Measurements from ENCODE around the gene IBTK. TPM values are rescaled to one million over a fixed set of nuclear protein-coding genes. Genes with fewer than 3 reads are reported as not detected.

IBTK gene
- total and polyA plus RNA-seq, 2 of the 4 experiments (the other 2 are of a cell fraction), result 9.7 to 45.0 TPM

- in situ Hi-C loops (cut with MboI; ENCODE audit: low sequenced_read_pairs), result loop anchor here (25.0 kb wide), 1 partner anchor 1241 kb away; the partner anchor contains the start of gene PRSS35
- H4K91ac ChIP-seq (ENCODE audit: insufficient read depth, low read depth, low read length), result no peak overlapping the region
- H4K20me1 ChIP-seq (ENCODE audit: insufficient read depth, low read length), result no peaks in the 10 kb centered on the region
Observed at GRCh38 chr6:82270881-82271635, 23.5 kb upstream of the IBTK start.

More at GRCh38 chr6:82270881-82271635, 23.5 kb upstream of the IBTK start:
- Histone ChIP-seq H3K23ac (ENCODE audit: low read depth, low read length) (no peak overlapping the region), H3K9ac (ENCODE audit: low read depth, low read length) (no peak overlapping the region), H2BK20ac (ENCODE audit: low read depth, low read length) (no peak overlapping the region), H3K18ac (ENCODE audit: low read depth, low read length) (no peak overlapping the region), H3K4me2 (ENCODE audit: low read depth, low read length) (no peak overlapping the region), H4K8ac (ENCODE audit: low read depth in 2 of 2, low read length in 2 of 2) (no peak overlapping the region), H3K4me1 (ENCODE audit: control insufficient read depth, insufficient read depth, low read length) (no peaks in the 10 kb centered on the region), H2BK120ac (ENCODE audit: low read depth, low read length) (no peak overlapping the region), H2AK9ac (replicated peaks; ENCODE audit: low read depth, low read length, poor library complexity) (no peak overlapping the region), H2BK15ac (ENCODE audit: low read depth, low read length) (no peak overlapping the region), H3K27me3 (ENCODE audit: control insufficient read depth, insufficient read depth, low read length) (peaks cover 5% of the 10 kb centered on the region; the same call in 1 of the 2 replicates), H3K79me1 (ENCODE audit: low read depth in 1 of 2, low read length in 2 of 2) (no peaks in the 10 kb centered on the region), H3K9me1 (ENCODE audit: insufficient read depth, low read length) (no peaks in the 10 kb centered on the region), H2AK5ac (ENCODE audit: low read depth, low read length) (no peak overlapping the region), H2BK5ac (ENCODE audit: low read depth, low read length, poor library complexity, severe bottlenecking) (no peak overlapping the region), H2AFZ (replicated peaks; ENCODE audit: low read length, poor library complexity) (no peak overlapping the region), H3K4ac (ENCODE audit: low read depth, low read length) (no peak overlapping the region), H3K36me3 (ENCODE audit: control insufficient read depth, insufficient read depth, low read length) (no peaks in the 10 kb centered on the region), H3K14ac (replicated peaks; ENCODE audit: low read depth, low read length) (no peak overlapping the region), H3K9me3 (ENCODE audit: control insufficient read depth, insufficient read depth, low read length) (no peaks in the 10 kb centered on the region), H3K27ac (ENCODE audit: insufficient read depth, low read length) (no peak overlapping the region), H4K5ac (ENCODE audit: low read depth, low read length) (no peak overlapping the region), H3K4me3 (ENCODE audit: insufficient read depth, low read depth, low read length) (no peak overlapping the region), H3K56ac (ENCODE audit: extremely low read depth, insufficient read depth, low read length) (no peak overlapping the region)
- DNase-seq (peak; percentile 52), ATAC-seq (ENCODE audit: low read depth) (no peak)
- no CpG with 5 or more reads among the region's 6 CpGs for WGBS, 2 experiments (ENCODE audit: extremely low coverage in 2 of 2, insufficient read length in 1 of 2)
- CTCF ChIA-PET, result interaction anchor here (0.6 to 2.0 kb wide), 13 partner anchors 9 to 794 kb away, joined by 3 to 8 read pairs (median 4); partner anchors contain the start of gene UBE3D
- no TSS peak for BruUV-seq (replicated peaks)
- intact Hi-C loops (cut with micrococcal nuclease), result loop anchor here (1.0 to 5.0 kb wide), 4 partner anchors 91 to 784 kb away; partner anchors contain the start of gene TPBG
- POLR2A ChIA-PET (ENCODE audit: unreplicated experiment), result no interaction called here
- TF ChIP-seq, protein P1, sequence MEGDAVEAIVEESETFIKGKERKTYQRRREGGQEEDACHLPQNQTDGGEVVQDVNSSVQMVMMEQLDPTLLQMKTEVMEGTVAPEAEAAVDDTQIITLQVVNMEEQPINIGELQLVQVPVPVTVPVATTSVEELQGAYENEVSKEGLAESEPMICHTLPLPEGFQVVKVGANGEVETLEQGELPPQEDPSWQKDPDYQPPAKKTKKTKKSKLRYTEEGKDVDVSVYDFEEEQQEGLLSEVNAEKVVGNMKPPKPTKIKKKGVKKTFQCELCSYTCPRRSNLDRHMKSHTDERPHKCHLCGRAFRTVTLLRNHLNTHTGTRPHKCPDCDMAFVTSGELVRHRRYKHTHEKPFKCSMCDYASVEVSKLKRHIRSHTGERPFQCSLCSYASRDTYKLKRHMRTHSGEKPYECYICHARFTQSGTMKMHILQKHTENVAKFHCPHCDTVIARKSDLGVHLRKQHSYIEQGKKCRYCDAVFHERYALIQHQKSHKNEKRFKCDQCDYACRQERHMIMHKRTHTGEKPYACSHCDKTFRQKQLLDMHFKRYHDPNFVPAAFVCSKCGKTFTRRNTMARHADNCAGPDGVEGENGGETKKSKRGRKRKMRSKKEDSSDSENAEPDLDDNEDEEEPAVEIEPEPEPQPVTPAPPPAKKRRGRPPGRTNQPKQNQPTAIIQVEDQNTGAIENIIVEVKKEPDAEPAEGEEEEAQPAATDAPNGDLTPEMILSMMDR (conservative IDR thresholded peaks at IDR 0.05; ENCODE audit: low read depth, low read length), result peak; percentile 75
- peak; percentile 69 for TF ChIP-seq SMC3 (IDR thresholded peaks at IDR 0.05; ENCODE audit: low read depth, low read length)
- TF ChIP-seq RAD21 (IDR thresholded peaks at IDR 0.05; ENCODE audit: low read length), result peak; percentile 79
- no peak for TF ChIP-seq POLR2A (IDR thresholded peaks at IDR 0.05; ENCODE audit: low read depth, low read length)
- dilution Hi-C loops (cut with HindIII; ENCODE audit: low sequenced_read_pairs, unreplicated experiment), result no loop called here

Data from IMR-90 (cell line).